Esophagus squamous epithelium (tissue), 4 donors: ENCODE measurements around the gene DUS1L.

Experiments used
- CTCF ChIP-seq, 6 experiments: fragments of 450-650 bp in 4 of 6; fragments of 200-600 bp in 2 of 6; sonication (generic) in 2 of 6; IDR thresholded peaks; one replicate each; pipeline ENCODE4 v1.5.1; 2016 to 2019; ENCODE audit warnings: antibody characterized with exemption in 6 of 6, mild to moderate bottlenecking in 4 of 6, moderate library complexity in 4 of 6
- POLR2A ChIP-seq, 4 donors: fragments of 450-650 bp; IDR thresholded peaks; one replicate each; pipeline ENCODE4 v1.6.1; 2017; ENCODE audit warnings: antibody characterized with exemption in 4 of 4, mild to moderate bottlenecking in 4 of 4, moderate library complexity in 3 of 4

GRCh38 chr17:82108496-82108945 is 42.9 kb upstream of the DUS1L start:
- no peak for TF ChIP-seq CTCF (IDR thresholded peaks at IDR 0.05)
- no peak for TF ChIP-seq POLR2A (IDR thresholded peaks at IDR 0.05)
